Stimulated activated CD4-positive, alpha-beta T cell treated with anti-CD3 and anti-CD28 coated beads, Interleukin-2, amount 100 ng/mL, for 24 hours (primary cell): Measurements from ENCODE around the gene SMIM41.

Experiments used
- DNase-seq, 2 donors: peaks; one replicate each; pipeline ENCODE4 v3.0.0-alpha.2; 2020

Gene SMIM41

DNA sequence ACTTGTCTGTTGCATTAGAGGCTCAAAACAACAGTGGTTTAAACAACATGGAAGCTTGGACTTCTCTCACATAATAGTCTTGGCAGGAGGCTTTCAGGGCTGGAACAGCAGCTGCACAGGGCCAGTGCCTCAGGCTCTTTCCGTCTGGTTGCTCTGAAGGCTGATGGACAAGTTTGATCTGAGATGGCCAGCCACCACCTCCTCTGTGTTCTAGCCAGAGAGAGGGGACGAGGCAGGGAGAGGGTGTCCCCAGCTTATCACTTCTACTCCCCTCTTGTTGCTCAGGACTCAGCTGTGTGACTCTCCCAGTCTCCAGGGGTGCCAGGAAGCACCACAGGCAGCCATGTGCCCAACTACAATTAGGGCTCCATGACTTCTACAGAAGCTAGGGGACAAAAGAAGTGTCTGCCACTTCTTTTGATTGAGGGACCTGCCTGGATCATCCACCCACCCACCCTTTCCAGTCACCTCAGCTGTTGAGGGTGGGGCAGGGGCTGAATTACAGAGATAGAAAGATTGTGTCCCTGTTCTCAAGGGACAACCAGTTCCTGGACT, 46.6 kb downstream of the SMIM41 start:
- DNase-seq: peak in 1 of 2 donors; percentile 12

DNA sequence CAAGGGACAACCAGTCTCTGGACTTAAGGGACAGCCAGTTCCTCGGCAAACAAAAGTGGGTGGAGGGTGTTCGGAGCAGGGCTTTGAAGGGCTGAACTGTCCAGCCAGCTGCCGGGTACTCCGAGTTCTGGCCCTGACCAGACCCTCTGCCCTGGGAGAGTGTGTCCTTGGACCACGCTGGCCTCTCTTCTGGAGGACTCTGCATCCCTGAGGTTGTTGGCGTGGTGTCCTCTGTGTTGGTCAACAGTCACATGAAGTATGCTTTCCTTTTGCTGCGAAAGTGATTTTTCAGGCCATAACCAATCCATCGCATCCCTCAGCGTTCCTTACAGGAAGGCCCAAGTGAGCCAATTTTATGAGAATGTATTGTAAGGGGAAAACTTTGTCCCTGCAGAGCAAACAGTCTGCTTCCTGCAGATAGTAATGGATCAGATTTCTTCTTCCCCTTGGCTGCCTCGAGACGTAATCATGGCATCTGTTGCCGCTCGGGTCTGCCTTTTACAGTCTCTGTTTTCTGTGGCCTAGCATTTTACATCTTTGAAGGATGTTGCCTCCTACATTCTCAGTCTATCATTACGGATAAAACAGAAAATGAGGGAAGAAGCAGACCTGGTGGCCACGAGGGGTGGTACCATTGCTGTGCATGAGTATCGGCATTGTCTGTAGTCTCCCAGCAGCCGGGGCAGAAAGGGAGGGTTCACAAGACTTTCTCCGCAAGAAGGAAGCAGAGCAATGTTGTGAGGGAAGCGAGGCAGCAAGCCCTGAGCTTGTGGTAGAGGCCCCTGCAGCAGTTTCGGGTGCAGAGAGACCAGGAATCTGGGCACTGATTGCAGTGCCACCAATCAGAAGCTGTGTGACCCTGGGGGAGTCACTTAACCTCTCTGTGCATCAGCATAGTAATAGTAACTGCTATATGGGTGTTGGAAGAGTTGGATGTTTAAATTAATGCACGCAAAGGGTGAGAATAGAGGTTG, 47.4 kb downstream of the SMIM41 start:
- peak in 1 of 2 donors; percentile 13 for DNase-seq

DNA sequence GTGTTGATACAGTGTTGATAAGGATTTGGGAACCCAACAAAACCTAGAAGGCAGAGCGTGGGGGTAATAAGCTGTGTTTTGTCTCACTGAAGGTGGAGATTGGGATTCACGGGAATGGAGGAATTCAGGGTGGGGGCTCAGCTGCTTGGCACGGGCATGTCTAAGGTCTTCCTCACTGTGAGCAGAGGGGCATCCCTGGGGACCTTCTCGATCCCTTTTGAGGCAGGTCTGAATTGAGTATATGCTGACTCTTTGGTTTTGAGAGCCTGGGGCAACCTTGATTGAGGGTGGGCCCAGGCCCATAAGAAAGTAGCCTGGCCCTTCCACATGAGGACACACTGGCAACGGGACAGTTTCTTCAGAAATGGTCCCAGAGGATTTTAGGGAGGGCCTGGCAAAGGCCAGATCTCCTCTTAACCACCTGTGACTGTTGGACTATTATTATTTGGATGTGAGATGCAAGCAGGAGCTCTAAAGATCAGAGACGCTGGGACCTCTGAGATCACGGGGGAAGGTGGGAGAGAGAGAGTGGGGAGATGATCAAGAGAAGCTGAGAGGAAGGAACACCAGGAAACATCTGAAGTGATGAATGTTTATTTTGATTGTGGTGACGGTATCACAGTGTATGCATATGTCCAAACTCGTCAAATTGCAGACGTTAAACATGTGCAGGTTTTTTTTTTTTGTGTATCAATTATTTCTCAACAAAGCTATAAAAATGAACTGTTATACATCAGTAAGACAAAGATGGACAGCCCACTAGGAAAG, 48.4 kb downstream of the SMIM41 start:
- DNase-seq: peak in 1 of 2 donors; percentile 11

DNA sequence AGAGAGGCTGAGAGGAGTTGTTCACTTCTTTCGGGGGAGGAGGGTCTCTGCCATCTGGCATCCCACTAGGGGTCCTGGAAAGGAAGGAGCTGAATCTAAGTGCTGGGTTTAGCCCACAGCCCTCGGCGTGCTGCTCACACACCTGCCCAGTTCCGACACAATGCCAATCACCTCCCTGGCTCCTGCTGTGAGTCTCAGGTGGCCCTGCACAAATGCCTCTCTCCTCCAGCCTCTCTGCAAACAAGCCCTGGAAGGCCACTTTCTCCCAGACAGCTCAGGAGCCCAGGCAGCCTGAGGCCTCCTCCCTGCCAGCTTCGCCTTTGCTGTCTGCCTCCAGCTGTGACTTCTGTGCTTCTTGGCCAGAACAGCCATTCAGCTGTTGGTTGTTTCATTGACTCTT, 51.2 kb downstream of the SMIM41 start:
- peak in 1 of 2 donors; percentile 12 for DNase-seq

DNA sequence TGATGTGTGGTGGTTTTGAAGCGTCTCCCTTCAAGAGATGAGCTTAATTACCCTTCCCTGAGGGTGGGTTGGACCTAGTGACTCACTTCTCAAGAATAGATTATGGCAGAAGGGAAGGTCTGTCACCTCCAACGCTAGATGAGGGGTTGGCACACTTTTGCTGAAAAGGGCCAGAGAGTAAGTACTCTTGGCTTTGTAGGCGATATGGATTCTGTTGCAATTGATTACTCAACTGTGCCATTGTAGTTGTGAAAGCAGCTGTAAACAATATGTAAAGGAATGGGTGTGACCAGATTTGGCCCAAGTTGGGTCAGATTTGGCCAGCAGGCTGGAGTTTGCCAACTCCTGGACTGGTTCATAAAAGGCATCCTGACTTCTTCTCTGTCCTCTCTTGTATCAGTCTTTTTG, 53.3 kb downstream of the SMIM41 start:
- DNase-seq: no peak

DNA sequence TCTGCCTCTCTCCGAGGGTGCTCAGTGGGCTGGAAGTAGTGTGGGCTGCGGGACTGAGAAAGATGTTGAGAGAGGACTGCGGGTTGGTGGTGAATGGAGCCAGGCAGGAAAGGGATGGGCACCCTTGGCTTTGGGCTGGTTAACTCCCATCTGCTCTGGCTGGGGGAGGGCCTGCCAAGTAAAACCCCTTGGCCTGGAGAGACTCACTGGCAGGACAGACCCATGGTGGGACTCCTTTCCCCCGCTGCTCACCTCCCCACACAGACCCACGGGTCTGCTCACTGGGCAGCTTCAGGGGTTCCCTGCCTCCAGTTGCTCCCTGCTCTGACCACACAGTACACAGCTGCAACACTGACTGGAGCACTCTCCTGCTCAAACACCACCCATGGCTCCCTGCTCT, 58.2 kb downstream of the SMIM41 start:
- no peak for DNase-seq

DNA sequence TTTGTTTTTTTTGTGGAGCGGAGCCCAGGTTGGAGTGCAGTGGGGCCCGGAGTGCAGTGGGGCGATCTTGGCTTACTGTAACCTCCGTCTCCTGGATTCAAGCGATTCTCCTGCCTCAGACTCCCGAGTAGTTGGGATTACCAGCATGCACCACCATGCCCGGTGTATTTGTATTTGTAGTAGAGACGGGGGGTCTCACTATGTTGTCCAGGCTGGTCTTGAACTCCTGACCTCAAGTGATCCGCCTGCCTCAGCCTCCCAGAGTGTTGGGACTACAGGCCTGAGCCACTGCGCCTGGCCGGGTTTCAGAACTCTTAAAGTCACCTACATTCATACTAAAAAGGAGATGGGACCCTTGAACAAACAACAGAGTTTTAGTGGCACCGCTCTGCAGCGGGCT, 59.6 kb downstream of the SMIM41 start:
- no peak for DNase-seq

DNA sequence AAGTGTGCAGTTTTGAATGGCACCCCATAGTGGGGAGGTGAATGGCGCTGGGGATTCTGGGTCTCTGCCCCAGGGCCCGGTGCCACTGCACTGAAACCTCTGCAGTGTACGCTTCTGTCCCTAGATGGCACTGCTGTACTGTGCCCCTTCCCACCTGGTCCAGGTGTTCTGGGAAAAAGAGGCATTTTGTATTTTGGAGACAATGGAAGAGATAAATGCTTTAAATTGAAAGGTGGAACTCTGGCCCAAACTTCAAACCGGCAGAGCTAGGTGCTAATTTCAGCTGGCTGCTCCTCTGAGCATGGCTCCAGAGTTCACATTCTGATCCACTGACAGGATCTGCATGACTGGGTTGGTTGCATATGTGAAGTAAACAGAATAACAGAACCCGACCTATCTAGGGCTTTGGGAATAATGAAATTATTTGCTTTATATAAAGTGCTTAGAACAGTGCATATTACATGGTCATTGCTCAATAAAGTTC, 60.1 kb downstream of the SMIM41 start:
- DNase-seq: peak; percentile 43 to 50

DNA sequence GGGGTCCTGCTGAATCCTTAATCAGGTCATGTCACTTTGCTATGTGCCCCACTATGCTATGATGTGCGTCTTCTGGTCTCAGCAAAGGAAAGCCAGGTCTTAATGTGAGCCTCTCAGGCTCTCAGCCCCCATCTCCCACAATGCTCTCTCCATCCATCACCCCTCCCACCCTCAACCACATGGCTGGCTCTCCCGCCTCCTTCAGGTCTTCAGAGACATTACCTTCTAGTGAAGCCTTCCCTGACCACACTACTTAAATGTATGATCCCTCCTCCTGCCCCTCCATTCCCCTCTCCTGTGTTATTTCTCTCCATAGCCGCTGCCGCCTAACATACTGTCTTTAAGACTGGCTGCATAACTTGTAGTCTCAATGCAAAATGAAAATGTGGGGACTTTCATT, 61.8 kb downstream of the SMIM41 start:
- DNase-seq: no peak

DNA sequence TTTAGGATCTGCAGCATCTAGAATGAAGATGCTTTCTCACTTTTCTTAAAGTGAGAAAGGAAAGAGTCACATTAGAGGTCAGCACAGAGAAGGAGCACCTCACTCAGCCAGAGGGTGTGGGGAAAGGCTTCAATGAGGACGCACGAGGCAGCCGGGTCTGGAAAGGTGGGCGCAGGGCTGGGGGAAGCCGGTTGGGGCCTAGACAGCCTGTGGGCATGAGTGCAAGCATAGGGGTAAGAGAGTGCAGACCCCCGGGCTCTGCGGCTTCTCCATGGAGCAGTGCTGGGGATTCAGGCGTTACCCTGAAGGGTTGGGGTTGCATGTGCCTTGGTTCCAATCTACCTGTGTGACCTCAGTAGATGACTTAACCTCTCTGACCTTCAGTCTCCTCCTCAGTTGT, 62.4 kb downstream of the SMIM41 start:
- no peak for DNase-seq

DNA sequence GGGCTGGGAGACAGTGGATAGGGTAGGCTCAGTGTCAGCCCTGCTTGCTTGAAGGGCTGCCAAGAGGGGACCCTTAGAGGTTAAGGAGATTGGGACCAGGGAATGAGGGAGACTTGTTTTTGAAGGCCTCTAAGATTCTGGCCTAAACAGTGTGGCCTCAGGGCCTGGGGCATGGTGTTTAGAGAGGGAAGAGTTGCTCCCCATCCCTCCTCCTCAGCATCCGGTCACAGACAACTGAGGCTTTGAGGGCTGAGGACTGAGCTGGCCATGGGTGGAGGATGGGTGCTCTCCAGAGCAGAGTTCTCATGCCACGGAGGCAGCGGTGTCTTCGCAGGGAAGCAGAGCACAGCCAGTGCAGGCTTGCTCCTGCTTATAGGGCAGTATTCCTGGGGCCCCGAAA, 62.9 kb downstream of the SMIM41 start:
- DNase-seq: no peak

DNA sequence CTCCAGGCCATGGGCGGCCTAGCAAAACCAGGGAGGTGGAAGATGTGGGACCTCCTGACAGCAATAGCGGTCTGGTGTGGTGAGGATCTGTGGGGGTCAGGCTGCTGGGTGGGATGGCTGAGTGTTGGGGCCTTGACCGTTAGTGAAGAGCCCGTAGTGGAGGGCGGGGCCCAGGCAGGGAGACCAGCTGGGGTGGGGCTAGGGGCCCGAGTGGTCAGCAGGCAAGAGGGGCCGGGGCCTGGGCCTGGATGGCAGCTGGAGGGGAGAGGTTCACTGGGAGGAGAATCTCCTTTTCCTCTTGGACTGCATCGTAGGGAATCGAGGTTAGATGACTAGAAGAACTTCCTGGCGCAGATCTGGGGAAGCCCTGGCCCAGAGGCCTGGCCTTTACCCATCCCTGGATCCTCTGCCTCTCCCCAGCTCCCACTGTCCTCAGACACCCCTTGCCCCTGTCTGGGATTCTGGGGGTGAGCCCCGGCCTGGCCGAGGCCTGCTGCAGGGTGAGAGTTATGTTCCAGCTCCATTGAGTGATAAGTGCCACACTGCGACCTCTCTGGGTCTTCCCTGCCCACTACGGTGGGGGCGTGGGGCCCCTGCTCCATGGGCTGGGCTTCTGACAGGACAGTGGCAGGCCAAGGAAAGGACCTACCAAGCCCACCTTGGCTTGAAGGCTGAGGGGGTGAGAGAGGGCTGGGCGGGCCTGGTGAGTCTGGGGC, 65.2 kb downstream of the SMIM41 start:
- no peak for DNase-seq

DNA sequence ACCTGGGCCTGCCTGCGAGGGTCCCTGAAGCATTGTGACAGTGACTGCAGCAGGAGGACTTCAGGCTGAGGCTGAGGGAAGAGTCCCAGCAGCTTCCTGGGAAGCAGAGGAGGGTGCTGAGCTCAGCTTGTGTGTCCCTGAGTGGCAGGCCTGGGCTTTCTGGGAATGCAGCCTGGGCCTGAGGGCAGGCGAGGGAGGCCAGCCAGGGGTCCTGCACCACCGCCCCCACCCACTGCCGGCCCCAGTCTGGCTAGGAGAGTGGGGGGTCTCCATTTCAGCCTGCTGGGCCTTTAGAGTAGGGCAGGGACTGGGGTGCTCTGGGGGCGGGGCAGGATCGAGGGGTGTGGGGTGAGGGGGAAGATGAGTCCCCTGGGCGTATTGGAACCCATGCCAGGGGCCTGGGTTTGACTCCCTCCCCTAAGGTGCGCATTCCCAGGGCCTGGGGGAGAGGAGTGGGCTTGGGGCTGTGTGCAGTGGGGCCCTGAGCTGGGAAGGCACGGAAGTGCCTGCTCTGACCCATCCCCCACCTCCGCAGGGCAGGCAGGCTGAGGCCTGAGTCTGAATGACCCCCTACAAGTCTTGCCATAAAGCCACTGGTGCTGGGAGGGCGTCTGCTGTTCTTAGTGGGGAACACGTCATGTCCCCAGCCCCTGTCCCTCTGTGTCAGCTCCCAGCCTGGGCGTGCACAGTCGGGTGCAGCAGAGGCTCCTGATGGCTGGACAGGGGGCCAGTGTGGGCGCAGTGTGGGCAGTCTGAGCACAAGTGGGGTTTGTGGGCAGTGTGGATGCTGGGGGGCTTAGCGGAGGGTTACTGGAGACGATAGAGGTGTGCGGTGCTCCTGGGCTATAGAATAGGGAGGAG, 66.0 kb downstream of the SMIM41 start:
- DNase-seq: no peak

DNA sequence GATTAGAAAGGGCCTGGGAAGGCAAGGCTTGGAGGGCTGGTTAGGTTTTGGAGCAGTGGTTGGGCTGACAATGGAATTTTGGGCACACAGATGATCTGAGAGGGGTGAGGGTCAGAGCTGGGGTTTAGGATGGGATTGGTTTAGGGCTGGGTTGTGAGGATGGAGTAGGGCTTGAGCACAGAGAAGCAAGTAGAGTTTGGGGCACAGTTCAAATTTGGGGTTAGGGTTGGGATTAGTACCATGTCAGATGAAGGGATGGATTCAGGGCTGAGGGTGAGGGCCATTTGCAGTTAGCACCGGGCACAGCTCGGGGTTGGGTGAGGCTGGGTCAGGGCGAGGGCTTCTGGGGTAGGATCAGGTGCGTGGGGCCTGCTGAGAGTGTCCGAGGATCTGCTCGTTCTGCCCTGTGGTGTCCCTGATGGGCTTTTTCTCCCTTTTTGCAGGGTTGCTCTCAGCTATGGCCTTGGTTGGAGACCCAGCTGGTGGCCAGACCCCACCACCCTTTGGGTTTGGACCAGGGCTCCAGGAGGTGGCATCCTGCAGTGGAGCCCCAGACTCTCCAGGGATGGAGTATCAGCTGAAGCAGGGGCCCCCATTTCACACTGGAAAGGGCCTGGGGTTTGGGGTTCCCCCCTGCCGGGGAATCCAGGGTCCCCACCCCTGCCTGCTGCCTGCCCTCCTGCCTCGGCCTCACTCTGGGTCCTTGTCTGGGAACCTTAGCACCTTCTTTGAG, 66.8 kb downstream of the SMIM41 start:
- DNase-seq: no peak

DNA sequence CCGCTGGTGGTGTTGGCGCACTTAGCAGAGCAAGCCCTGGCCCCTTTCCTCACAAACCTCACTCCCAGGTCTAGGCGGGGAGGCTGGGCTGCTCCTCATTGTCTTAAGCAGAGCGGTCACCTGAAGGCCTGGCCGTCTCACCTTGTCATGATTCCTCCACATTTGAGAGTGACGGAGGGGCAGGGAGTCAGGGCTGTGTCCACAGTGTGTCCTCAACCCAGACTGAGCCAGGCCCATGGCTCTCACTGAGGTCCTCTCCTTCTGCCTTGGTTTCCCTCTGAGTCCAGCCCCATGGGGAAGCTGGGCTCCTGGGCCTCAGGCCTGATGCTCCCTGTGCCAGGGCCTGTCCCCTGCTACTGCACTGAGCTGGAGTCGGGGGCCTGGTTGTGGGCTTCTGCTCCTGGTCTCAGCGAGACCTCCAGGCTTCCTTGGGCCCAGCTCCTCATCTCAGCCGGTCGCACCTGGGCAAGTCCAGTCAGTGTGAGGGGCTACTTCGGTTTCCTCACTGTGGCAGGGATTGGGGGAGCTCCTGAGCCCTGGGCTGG, 67.4 kb downstream of the SMIM41 start:
- no peak for DNase-seq

DNA sequence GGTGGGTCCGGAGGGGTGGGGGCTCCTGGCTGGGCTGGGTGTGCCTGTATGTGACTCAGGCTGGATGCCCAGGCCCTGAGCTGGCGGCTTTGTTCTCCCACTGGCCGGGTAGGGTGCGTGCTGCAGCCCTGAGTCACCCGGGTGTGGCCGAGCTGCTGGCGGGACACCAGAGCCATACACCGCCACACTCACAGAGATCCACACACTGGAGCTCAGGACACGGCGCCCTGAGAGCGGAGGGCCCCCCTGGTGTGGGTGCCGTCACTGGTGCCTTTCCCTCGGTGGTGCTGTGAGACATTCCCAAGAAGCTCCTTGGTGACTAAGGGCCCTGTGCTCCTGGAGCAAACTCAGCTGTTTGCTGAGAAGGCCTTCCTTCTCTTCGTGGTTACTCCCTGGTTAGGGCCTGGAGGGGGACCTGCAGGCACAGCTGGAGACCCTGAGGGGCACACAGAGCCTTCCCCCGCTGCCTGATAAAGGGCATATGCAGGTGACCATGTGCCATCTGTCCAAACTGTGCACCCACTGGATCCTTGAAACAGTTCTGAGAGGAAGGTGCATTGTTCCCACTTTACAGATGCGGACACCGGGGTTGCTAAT, 68.0 kb downstream of the SMIM41 start:
- no peak for DNase-seq

DNA sequence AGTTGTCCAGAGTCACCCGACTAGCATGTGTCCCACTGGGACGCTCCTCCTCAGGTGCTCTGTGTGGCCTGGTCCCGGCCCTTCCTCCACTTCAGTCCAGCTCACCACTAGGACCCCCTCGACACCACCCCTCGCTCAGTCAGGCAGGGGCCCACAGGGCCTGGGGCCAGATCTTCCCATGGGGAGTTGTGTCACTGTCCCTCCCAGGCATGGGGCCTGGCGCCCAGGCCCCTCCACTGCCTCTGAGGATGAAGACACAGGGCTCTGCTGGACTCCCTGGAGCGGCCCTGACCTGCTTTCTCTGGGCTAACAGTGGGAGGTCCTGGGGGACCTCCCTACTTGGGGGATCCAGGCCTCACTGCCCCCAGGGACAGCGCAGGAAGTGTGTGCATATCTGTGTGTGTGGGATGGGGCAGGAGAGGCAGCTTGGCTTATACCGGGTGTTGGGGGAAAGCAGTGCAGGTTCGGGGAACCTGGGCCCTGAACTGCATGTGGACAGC, 68.5 kb downstream of the SMIM41 start:
- no peak for DNase-seq

DNA sequence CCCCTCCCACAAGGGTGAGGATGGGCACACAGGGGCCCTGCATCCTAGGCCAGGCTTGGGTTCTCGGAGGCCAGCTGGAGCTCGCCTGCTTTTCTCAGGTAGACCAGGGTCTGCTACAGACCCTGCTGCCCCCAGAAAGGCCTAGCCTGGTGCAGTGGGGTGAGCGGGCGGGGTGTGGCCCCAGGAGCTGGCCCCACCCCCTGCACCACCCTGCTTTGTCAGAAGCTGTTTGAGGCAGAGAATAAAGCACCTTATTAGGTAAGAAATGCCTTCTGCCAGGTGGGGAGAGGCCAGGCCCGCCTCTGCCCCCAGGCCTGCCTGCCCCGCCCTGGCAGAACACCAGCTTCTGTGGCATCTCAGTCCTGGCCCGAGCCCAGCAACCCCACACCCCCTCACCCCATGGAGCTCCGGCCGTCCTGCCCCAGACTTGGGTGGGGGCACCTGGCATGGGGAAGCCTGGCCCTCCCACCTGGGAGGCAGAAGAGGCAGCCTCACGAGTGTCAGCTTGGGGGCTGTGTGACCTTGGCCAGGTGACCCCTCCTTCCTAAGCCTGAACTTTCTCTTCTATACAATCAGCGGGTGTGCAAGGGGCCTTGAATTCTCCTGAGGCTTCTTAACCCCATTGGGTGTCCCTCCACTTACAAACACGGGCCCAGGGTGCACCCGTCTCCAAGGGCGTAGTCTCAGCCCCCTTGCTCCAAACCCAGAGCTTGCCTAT, 69.1 kb downstream of the SMIM41 start:
- no peak for DNase-seq

DNA sequence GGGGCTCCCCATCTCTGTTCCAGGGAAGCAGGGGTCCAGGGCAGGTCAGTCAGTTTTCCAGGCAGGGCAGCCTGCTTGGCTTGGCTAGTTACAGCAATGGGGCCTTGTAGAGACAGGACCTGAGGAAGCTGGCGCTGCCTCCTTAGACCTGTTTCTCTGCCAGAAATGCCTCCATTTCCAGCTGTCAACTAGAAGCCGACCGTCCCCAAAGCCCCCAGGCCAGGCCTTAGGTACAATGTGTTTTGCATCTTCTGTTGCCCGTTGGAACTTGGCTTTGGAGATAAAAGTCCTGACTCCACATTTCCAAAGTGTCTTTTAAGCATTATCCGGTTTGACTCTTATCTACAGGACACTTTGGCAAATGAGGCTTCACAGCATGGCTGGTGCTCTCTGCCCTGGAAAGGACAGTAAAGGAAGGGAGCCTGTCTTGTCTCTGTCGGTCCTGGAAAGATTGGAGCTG, 69.7 kb downstream of the SMIM41 start:
- DNase-seq: no peak
